SJSA1 (cell line): ENCODE measurements around the gene VWA8. TPM values are rescaled to one million over a fixed set of nuclear protein-coding genes. Genes with fewer than 3 reads are reported as not detected.

ENCODE experiments used
- DNase-seq, 2 experiments: peaks; one replicate each; pipeline ENCODE4 v3.0.0-alpha.2; 2015 to 2020; ENCODE audit warnings: low spot score in 2 of 2, low read depth in 1 of 2
- H3K27ac ChIP-seq: fragments of 250-450 bp; sonication (Bioruptor Pico); 2 replicates; pipeline ENCODE4 v1.5.1; 2020; ENCODE audit warnings: mild to moderate bottlenecking, moderate library complexity
- H3K27me3 ChIP-seq: fragments of 250-450 bp; sonication (Bioruptor Pico); replicated peaks from 2 replicates; pipeline ENCODE4 v1.5.1; 2020; ENCODE audit warnings: mild to moderate bottlenecking, moderate library complexity
- H3K36me3 ChIP-seq: fragments of 250-450 bp; sonication (Bioruptor Pico); 2 replicates; pipeline ENCODE4 v1.5.1; 2020; ENCODE audit warnings: mild to moderate bottlenecking
- H3K4me1 ChIP-seq: fragments of 250-450 bp; sonication (Bioruptor Pico); replicated peaks from 2 replicates; pipeline ENCODE4 v1.6.1; 2021; ENCODE audit warnings: mild to moderate bottlenecking
- H3K4me3 ChIP-seq: fragments of 250-450 bp; sonication (Bioruptor Pico); 2 replicates; pipeline ENCODE4 v1.5.1; 2020; ENCODE audit warnings: mild to moderate bottlenecking
- H3K9me3 ChIP-seq: fragments of 250-450 bp; sonication (Bioruptor Pico); replicated peaks from 2 replicates; pipeline ENCODE4 v1.5.1; 2020; ENCODE audit warnings: mild to moderate bottlenecking
- total RNA-seq: library from RNA; depleted of rRNA; stranded (reverse); fragments of >200 nt; shearing (Covaris generic); gene quantifications from 2 replicates; pipeline ENCODE4 v1.2.3, GENCODE V29; 2014

The VWA8 gene
- total RNA-seq, 1 experiment from 2014 or later, result 8.6 TPM

DNA sequence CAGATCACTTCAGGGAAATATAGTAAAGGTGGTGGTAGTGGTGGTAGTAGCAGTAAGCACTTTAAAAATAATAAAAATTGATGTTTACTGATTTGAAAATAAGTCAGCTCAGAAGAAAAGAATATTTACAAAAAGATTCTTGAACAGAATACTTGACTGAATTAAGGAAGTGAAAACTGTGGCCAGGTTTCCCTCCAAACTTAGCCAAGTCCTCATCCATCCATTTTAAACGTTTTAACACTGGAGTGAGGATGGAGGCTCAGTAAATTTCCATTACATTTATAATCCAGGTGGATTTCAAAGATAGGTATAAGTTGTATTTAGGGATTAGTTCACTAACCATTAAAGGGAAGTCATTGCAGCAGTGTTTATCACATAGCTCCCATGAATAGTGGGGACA is 282.1 kb downstream of the VWA8 start:
- peaks cover 8% of the 10 kb centered on the region; the same call in 1 of the 2 replicates for H3K36me3 ChIP-seq
- no peak for DNase-seq
- no peak overlapping the region for H3K27ac ChIP-seq
- H3K9me3 ChIP-seq, result no peaks in the 10 kb centered on the region
- H3K4me1 ChIP-seq, result peaks cover 7% of the 10 kb centered on the region
- H3K27me3 ChIP-seq, result no peaks in the 10 kb centered on the region
- no peak overlapping the region for H3K4me3 ChIP-seq

DNA sequence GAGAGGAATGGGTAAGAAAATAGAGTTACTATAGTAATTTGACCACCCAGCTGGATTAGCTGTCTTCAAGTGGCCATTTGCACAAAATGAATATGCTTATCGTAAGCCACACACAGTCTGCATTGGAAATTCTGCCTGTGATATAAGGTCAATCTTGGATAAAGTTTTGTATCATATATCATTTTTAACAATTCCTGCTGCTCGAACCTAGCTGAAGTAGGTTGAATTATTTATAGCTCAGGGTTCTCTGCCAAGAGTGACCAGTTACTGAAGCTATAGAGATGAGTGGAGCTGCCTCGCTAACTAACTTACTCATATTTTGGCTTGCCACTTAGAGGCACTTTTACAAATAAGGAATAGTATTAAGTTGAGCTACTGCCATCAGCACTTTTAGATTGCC is 282.7 kb downstream of the VWA8 start:
- Histone ChIP-seq H3K27ac (no peak overlapping the region), H3K9me3 (no peaks in the 10 kb centered on the region), H3K4me1 (peaks cover 7% of the 10 kb centered on the region), H3K4me3 (no peak overlapping the region), H3K36me3 (peaks cover 8% of the 10 kb centered on the region; the same call in 1 of the 2 replicates), H3K27me3 (no peaks in the 10 kb centered on the region)
- no peak for DNase-seq

GRCh38 chr13:41675306-41675705 is 285.6 kb downstream of the VWA8 start:
- Histone ChIP-seq H3K27me3 (no peaks in the 10 kb centered on the region), H3K9me3 (no peaks in the 10 kb centered on the region), H3K36me3 (no peaks in the 10 kb centered on the region), H3K4me3 (no peak overlapping the region), H3K27ac (no peak overlapping the region; the same call in 1 of the 2 replicates), H3K4me1 (peaks cover 7% of the 10 kb centered on the region)
- DNase-seq, result no peak

GRCh38 chr13:41674246-41674645 is 286.7 kb downstream of the VWA8 start:
- Histone ChIP-seq H3K36me3 (no peaks in the 10 kb centered on the region), H3K4me3 (no peak overlapping the region), H3K27ac (no peak overlapping the region), H3K27me3 (no peaks in the 10 kb centered on the region), H3K9me3 (no peaks in the 10 kb centered on the region), H3K4me1 (peaks cover 7% of the 10 kb centered on the region)
- DNase-seq, result no peak

GRCh38 chr13:41673640-41674039 is 287.3 kb downstream of the VWA8 start:
- Histone ChIP-seq H3K27ac (no peak overlapping the region), H3K4me1 (peaks cover 7% of the 10 kb centered on the region), H3K36me3 (no peaks in the 10 kb centered on the region), H3K27me3 (no peaks in the 10 kb centered on the region), H3K9me3 (no peaks in the 10 kb centered on the region), H3K4me3 (no peak overlapping the region)
- DNase-seq, result no peak

- H3K27me3 ChIP-seq, result no peaks in the 10 kb centered on the region
- H3K36me3 ChIP-seq, result no peaks in the 10 kb centered on the region
- H3K27ac ChIP-seq, result no peak overlapping the region
- no peak for DNase-seq
- H3K4me1 ChIP-seq, result peaks cover 7% of the 10 kb centered on the region
- H3K4me3 ChIP-seq, result no peak overlapping the region
- H3K9me3 ChIP-seq, result no peaks in the 10 kb centered on the region
Measured at GRCh38 chr13:41670873-41671443, 290.0 kb downstream of the VWA8 start.

DNA sequence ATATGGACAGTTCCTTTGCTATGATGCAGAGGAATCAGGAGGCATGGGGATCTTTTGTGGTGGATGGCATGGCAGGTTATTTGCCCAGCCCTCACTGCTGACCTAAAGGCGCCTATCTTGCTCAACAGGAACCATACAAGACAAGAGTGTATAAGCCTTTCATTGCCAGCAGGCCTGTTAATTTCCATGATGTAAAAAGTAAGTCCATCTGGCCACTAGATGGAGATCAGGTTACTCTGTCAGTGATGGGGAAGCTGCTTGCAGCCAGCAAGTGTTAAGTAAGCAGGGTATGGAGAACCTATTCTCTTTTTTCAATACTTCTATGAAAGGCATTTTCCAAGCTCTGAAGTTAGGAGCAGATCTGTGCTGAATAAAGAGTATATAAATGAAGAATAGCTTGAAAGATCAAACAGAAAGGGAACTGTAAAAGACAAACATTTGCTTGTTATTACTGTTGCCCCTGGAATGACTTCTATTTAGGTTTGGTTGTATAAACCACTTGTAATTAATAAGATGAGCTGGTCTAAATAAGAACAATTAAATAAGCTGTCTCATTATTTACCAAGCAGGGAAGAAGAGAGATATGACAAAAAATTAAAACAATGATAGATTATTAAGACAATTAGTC is 292.7 kb downstream of the VWA8 start:
- Histone ChIP-seq H3K27me3 (no peaks in the 10 kb centered on the region), H3K27ac (no peak overlapping the region), H3K4me3 (no peak overlapping the region), H3K4me1 (no peaks in the 10 kb centered on the region), H3K9me3 (no peaks in the 10 kb centered on the region), H3K36me3 (no peaks in the 10 kb centered on the region)
- DNase-seq, result peak; percentile 57 to 71

- H3K4me3 ChIP-seq, result no peak overlapping the region
- no peak overlapping the region for H3K27ac ChIP-seq
- no peaks in the 10 kb centered on the region for H3K9me3 ChIP-seq
- no peak for DNase-seq
- no peaks in the 10 kb centered on the region for H3K4me1 ChIP-seq
- no peaks in the 10 kb centered on the region for H3K36me3 ChIP-seq
- no peaks in the 10 kb centered on the region for H3K27me3 ChIP-seq
Measured at GRCh38 chr13:41666644-41667043, 294.3 kb downstream of the VWA8 start.

- H3K9me3 ChIP-seq, result no peaks in the 10 kb centered on the region
- H3K27ac ChIP-seq, result no peak overlapping the region
- H3K36me3 ChIP-seq, result no peaks in the 10 kb centered on the region
- H3K4me1 ChIP-seq, result peaks cover 4% of the 10 kb centered on the region; the same call in 1 of the 2 replicates
- H3K27me3 ChIP-seq, result no peaks in the 10 kb centered on the region
- no peak for DNase-seq
- no peak overlapping the region for H3K4me3 ChIP-seq
Measured at GRCh38 chr13:41660411-41660810, 300.5 kb downstream of the VWA8 start.

DNA sequence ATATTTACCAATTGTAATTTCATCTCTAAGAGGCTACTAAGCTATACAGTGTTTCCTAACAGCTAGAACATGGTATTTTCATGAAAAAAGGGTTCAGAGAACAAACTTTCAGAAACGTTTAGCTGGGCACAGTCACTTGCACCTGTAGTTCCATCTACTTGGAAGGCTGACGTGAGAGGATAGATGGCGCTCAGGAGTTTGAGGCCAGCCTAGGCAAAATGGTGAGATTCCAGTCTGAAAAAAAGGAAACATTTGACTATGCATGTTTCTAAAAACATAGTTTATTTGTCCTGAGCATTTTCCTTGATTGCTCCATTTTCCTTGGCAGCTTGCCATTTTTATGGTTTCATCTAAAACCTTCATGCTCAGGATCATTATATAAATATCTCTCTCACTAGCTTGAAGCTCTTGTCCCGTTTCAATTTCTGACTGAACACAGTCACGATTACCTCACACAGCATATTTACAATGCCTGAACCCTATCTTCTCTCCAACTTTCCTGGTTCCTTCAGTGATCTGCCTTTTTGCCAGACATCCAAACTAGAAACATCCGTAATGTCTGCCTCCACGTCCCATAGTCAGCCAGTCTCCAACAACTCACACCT is 302.8 kb downstream of the VWA8 start:
- no peak overlapping the region for H3K4me3 ChIP-seq
- H3K9me3 ChIP-seq, result no peaks in the 10 kb centered on the region
- no peaks in the 10 kb centered on the region for H3K36me3 ChIP-seq
- H3K27me3 ChIP-seq, result no peaks in the 10 kb centered on the region
- H3K27ac ChIP-seq, result no peak overlapping the region
- no peak for DNase-seq
- H3K4me1 ChIP-seq, result peaks cover 4% of the 10 kb centered on the region

DNA sequence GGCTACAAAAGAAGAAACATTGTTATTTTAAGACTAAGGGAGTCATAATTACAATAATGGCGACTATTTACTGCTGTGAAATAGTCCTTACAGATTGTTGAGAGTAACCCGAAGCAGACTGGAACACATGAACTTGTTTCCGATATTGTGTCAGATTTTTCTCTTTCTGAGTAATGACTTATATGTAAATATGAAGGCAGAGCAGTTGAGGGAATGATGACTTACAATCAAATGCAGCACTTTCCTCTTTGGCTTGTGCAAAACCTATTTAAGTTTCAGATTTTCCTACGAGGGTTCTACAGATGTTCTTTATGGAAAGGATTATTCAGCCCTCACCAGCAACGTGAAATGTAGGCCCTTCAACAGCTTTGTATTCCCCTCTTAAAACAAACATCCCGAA is 304.9 kb downstream of the VWA8 start:
- no peak for DNase-seq
- Histone ChIP-seq H3K4me1 (peaks cover 18% of the 10 kb centered on the region), H3K4me3 (no peak overlapping the region), H3K27ac (no peak overlapping the region), H3K27me3 (no peaks in the 10 kb centered on the region), H3K36me3 (no peaks in the 10 kb centered on the region), H3K9me3 (no peaks in the 10 kb centered on the region)

GRCh38 chr13:41654796-41655195 is 306.1 kb downstream of the VWA8 start:
- H3K36me3 ChIP-seq, result no peaks in the 10 kb centered on the region
- no peak overlapping the region for H3K27ac ChIP-seq
- no peak overlapping the region for H3K4me3 ChIP-seq
- no peaks in the 10 kb centered on the region for H3K9me3 ChIP-seq
- peaks cover 29% of the 10 kb centered on the region for H3K4me1 ChIP-seq
- H3K27me3 ChIP-seq, result no peaks in the 10 kb centered on the region
- DNase-seq, result no peak

DNA sequence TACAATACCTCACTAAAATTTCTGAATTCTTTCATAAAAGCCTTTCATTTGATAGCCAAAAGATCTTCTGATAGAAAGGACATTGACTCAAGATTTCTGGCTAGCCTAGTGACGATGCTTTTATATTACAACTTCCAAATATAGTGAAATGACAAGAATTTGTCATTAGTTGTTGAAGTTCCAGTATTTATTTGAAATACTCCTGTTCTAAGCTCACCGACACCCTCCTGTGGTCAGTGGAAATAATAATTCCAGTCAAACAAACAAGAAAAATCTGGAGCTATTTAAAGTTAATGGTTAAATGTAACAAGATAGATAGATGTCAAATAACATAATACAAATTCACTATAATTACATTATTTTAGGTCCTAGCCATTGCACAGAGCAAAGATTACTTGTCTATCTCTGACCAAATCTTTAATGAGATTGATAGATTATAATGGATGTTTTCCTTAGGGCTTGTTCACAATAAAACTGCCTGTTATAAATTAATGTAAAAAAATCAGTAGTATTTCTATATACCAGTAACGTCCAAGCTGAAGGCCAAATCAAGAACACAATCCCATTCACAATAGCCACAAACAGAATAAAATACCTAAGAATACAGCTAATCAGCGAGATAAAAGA is 308.1 kb downstream of the VWA8 start:
- H3K27me3 ChIP-seq, result no peaks in the 10 kb centered on the region
- no peaks in the 10 kb centered on the region for H3K36me3 ChIP-seq
- peak in 1 of 2 experiments; percentile 37 for DNase-seq
- H3K4me3 ChIP-seq, result no peak overlapping the region
- H3K27ac ChIP-seq, result peak overlapping the region; percentile 88
- H3K9me3 ChIP-seq, result no peaks in the 10 kb centered on the region
- H3K4me1 ChIP-seq, result peaks cover 41% of the 10 kb centered on the region

- no peak for DNase-seq
- H3K36me3 ChIP-seq, result no peaks in the 10 kb centered on the region
- H3K27me3 ChIP-seq, result no peaks in the 10 kb centered on the region
- H3K4me1 ChIP-seq, result peaks cover 54% of the 10 kb centered on the region
- no peak overlapping the region for H3K4me3 ChIP-seq
- H3K9me3 ChIP-seq, result no peaks in the 10 kb centered on the region
- peak overlapping the region; percentile 88 for H3K27ac ChIP-seq
Measured at GRCh38 chr13:41651413-41652058, 309.4 kb downstream of the VWA8 start.
